A549 (cell line): Measurements from ENCODE around the gene WDR20.

Source experiments
- BHLHE40 ChIP-seq: IDR thresholded peaks from 2 replicates; pipeline ENCODE4 v1.6.1; 2012; ENCODE audit warnings: low read depth, low read length, inconsistent platforms
- JUN ChIP-seq, 2 experiments: fragments of >200 bp; sonication (Bioruptor Twin); formaldehyde crosslinking; IDR thresholded peaks; 2 replicates in 1 of 2; 3 replicates in 1 of 2; pipeline ENCODE4 v1.6.1; 2016 to 2017
- KDM1A ChIP-seq: fragments of 200-600 bp; sonication (generic); IDR thresholded peaks from 2 replicates; pipeline ENCODE4 v1.6.1; 2016; ENCODE audit warnings: low read depth, mild to moderate bottlenecking

DNA sequence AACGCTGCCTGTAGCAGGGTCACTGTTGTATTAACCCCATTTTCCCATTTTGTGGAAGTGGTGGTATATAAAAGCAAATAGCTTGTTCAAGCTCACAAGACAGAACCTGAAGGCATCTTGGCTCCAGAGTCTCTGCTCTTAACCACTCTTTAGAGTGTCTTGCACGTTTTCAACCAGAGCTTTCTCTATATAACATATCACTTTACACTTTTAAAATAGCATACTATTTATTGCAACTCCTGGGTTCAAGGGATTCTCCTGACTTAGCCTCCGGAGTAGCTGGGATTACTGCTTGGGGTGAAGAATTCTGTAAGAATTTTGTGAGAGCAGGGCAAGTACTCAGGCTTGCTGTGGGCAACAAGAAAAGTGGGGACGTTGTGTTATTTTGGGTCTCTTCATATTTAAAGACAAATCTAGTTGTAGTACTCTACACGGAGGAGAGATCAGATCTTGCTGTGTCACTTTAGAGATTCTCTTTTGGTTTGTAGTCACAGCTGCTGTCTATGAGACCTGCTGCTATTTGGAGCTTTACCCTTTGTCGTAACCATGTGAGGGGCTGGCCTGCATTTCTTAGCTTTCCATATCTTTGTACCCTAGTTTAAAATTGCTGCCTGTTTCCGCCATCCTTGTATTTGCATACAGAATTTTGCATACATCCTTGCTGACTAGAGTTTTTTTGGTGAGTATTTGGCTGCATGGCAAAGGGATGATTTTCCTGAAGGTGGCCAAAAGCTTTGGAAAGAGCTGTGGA is 40.7 kb downstream of the WDR20 start:
- TF ChIP-seq KDM1A (no peak), BHLHE40 (no peak), JUN (IDR thresholded peaks at IDR 0.05) (no peak)
